K562 (cell line): ENCODE data around the gene MRPL41. TPM values are rescaled to one million over a fixed set of nuclear protein-coding genes. Genes with fewer than 3 reads are reported as not detected.

Experiments
- ATAC-seq: fragments of 200-7000 bp; cut with Tn5 transposase; 3 replicates; pipeline ENCODE4 v1.9.1; 2020; ENCODE audit warnings: moderate library complexity
- BruUV-seq: library from RNA; stranded (reverse); fragments of 400-500 nt; replicated peaks from 2 replicates; lab custom pipeline; 2021; lab: Mats Ljungman, UMichigan
- CTCF ChIA-PET: fragments of 300-600 bp; formaldehyde crosslinking; extraction: SDS; loops from one replicate; lab custom pipeline; 2021; ENCODE audit warnings: low intra/inter-chr PET ratio; lab: Yijun Ruan, JAX
- POLR2A ChIA-PET: fragments of 300-600, 350-650 bp; sonication (Branson Sonifier 250); formaldehyde crosslinking; extraction: SDS; loops from one replicate; lab custom pipeline; 2021; ENCODE audit warnings: antibody characterized with exemption, inconsistent platforms; lab: Yijun Ruan, JAX
- DNase-seq, 4 experiments: peaks; one replicate each; pipeline versions ENCODE4 v3.0.0 to v3.0.0-alpha.2; 2011 to 2018; ENCODE audit warnings: low spot score in 3 of 4, mixed read lengths in 3 of 4; ENCODE audit errors: extremely low read depth in 1 of 4
- FAIRE-seq: peaks from 2 replicates; lab custom pipeline; 2011; peaks lifted over from hg19 to GRCh38; lab: Jason Lieb, UNC
- H2AFZ ChIP-seq: 2 replicates; pipeline ENCODE4 v1.6.0; 2011; ENCODE audit warnings: low read depth, low read length, control low read depth, inconsistent platforms
- H3K27ac ChIP-seq: fragments of 200-600 bp; 3 replicates; pipeline ENCODE4 v1.8.0; 2011; ENCODE audit warnings: low read depth, mild to moderate bottlenecking, control low read depth, inconsistent platforms, low read length, moderate library complexity, mixed read lengths; ENCODE audit errors: extremely low read depth
- H3K27me3 ChIP-seq, 2 experiments: fragments of 300-600 bp in 1 of 2; 2 replicates in 1 of 2; 3 replicates in 1 of 2; pipeline versions ENCODE4 v1.6.0 to v1.8.0; 2011; ENCODE audit warnings: inconsistent platforms in 2 of 2, low read length in 2 of 2, mild to moderate bottlenecking in 1 of 2, mixed read lengths in 1 of 2, moderate library complexity in 1 of 2; ENCODE audit not compliant: control insufficient read depth in 2 of 2, insufficient read depth in 2 of 2
- H3K36me3 ChIP-seq: fragments of 300-600 bp; 3 replicates; pipeline ENCODE4 v1.8.0; 2011; ENCODE audit warnings: mild to moderate bottlenecking, low read length, inconsistent platforms; ENCODE audit not compliant: control insufficient read depth, insufficient read depth
- H3K4me1 ChIP-seq, 2 experiments: fragments of 200-600 bp in 1 of 2; replicated peaks in 1 of 2; 2 replicates in 1 of 2; 3 replicates in 1 of 2; pipeline versions ENCODE4 v1.5.1 to v1.8.0; 2011; ENCODE audit warnings: inconsistent platforms in 2 of 2, low read length in 2 of 2, mild to moderate bottlenecking in 1 of 2, mixed read lengths in 1 of 2, moderate library complexity in 1 of 2; ENCODE audit not compliant: control insufficient read depth in 2 of 2, insufficient read depth in 2 of 2
- H3K4me2 ChIP-seq: 2 replicates; pipeline ENCODE4 v1.6.1; 2011; ENCODE audit warnings: low read length, control low read depth, inconsistent platforms, mixed read lengths; ENCODE audit not compliant: insufficient read depth
- H3K4me3 ChIP-seq: fragments of 200-600 bp; sonication (generic), shearing (Covaris generic); 2 replicates; pipeline ENCODE4 v1.5.1; 2016; ENCODE audit warnings: control low read depth, inconsistent platforms
- H3K79me2 ChIP-seq: fragments of 200-600 bp; 3 replicates; pipeline ENCODE4 v1.8.0; 2011; ENCODE audit warnings: low read length, inconsistent platforms; ENCODE audit not compliant: control insufficient read depth, insufficient read depth
- H3K9ac ChIP-seq, 2 experiments: 2 replicates each; pipeline versions ENCODE4 v1.6.0 to v1.6.1; 2011; ENCODE audit warnings: low read depth in 2 of 2, low read length in 2 of 2, control low read depth in 1 of 2, inconsistent platforms in 1 of 2, mild to moderate bottlenecking in 1 of 2, mixed read lengths in 1 of 2; ENCODE audit not compliant: insufficient read depth in 1 of 2
- H3K9me1 ChIP-seq: one replicate; pipeline ENCODE4 v1.6.0; 2011; ENCODE audit warnings: inconsistent platforms, mild to moderate bottlenecking, low read length, moderate library complexity; ENCODE audit not compliant: control insufficient read depth, insufficient read depth
- H3K9me3 ChIP-seq: replicated peaks from 2 replicates; pipeline ENCODE4 v1.5.1; 2011; ENCODE audit warnings: low read depth, low read length, inconsistent platforms; ENCODE audit not compliant: control insufficient read depth, insufficient read depth
- H4K20me1 ChIP-seq: replicated peaks from 2 replicates; pipeline ENCODE4 v1.6.1; 2011; ENCODE audit warnings: low read length, inconsistent platforms, mixed read lengths; ENCODE audit not compliant: control insufficient read depth, insufficient read depth
- ETV6 ChIP-seq, 3 experiments: fragments of 150-350 bp in 1 of 3; sonication (generic) in 1 of 3; formaldehyde crosslinking in 1 of 3; IDR thresholded peaks; 2 replicates each; pipeline versions ENCODE4 v1.6.1 to v1.8.0; 2014 to 2022; ENCODE audit warnings: borderline replicate concordance in 2 of 3, low read depth in 2 of 3, antibody characterized with exemption in 1 of 3, low read length in 1 of 3, mild to moderate bottlenecking in 1 of 3, missing genetic modification reagents in 1 of 3
- PCBP1 ChIP-seq: fragments of 200-400 bp; formaldehyde crosslinking; IDR thresholded peaks from 2 replicates; pipeline ENCODE4 v1.6.1; 2018; ENCODE audit warnings: mild to moderate bottlenecking, low read depth, low read length; ENCODE audit not compliant: poor library complexity, severe bottlenecking
- RBFOX2 ChIP-seq: fragments of 200-400 bp; formaldehyde crosslinking; IDR thresholded peaks from 2 replicates; pipeline ENCODE4 v1.6.1; 2017; ENCODE audit warnings: low read depth, mild to moderate bottlenecking, low read length, moderate library complexity
- WGBS: fragments of 100-300 bp; shearing (Covaris generic); methylation state at CpG from one replicate; pipeline ENCODE4 v1.1.6; 2016; ENCODE audit warnings: low coverage, mixed read lengths; ENCODE audit not compliant: insufficient coverage; ENCODE audit errors: missing lambda C conversion rate; 5-methylcytosine and 5-hydroxymethylcytosine counted together
- in situ Hi-C: fragments of 300-500 bp; cut with MboI; formaldehyde crosslinking; loops from 4 replicates; pipeline ENCODE4 v1.15.0; 2018; ENCODE audit warnings: inconsistent platforms, mixed read lengths
- intact Hi-C: fragments of 100-400 bp; cut with micrococcal nuclease; formaldehyde crosslinking; loops from 2 replicates; pipeline ENCODE4 v1.14.2; 2022
- polyA plus RNA-seq, 8 experiments: library from polyadenylated mRNA; depleted of rRNA in 4 of 8; stranded (reverse) in 5 of 8; unstranded in 3 of 8; fragments of >200 nt; fragmentation: Nextera tagmentation in 2 of 8; fragmentation: Illumina TruSeq in 1 of 8; extraction: Ambion mirVana in 2 of 8; extraction: Trizol in 1 of 8; gene quantifications; 2 replicates each; pipeline versions ENCODE4 v1.2.1 to v1.2.3, GENCODE V29; 2011 to 2014; ENCODE audit warnings: inconsistent platforms in 1 of 8, missing spikeins in 1 of 8
- total RNA-seq, 7 experiments: library from RNA; depleted of rRNA in 6 of 7; stranded (reverse); fragments of >200 nt in 6 of 7; fragmentation: Illumina TruSeq in 2 of 7; extraction: Trizol in 2 of 7; gene quantifications; 2 replicates each; pipeline versions ENCODE4 v1.2.1 to v1.2.3, GENCODE V29; 2011 to 2021; ENCODE audit warnings: low replicate concordance in 1 of 7

MRPL41 gene
- total and polyA plus RNA-seq, 9 of the 15 experiments (the other 6 are each of a cell fraction or from before 2014, with no cell fraction given): 2.6 to 259 (median 21.6) TPM

DNA sequence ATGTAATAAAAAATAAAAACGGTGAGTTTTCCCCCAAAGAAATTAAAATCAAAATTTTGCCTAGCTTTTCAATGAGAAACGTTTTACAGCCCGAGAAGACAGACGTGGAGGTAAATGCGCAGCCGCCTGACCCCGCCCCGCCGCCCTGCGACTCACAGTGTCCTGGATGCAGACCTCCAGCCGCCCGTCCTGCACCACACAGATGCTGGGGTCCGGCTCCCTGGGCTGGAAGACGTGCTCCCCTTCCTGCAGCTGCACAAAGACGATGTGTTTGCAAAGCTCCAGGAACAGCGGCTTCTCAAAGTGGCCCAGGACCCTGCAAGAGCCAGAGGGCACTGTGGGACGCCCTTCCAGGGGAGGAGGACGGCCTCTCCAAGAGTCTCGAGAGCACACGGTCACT is 9.2 kb upstream of the MRPL41 start (continued):
- TF ChIP-seq ETV6 (IDR thresholded peaks at IDR 0.05; ENCODE audit: borderline replicate concordance in 1 of 2, low read depth in 2 of 2, low read length in 1 of 2) (no peak), ETV6 (CRISPR knock-in tag; IDR thresholded peaks at IDR 0.05; ENCODE audit: borderline replicate concordance) (no peak)

DNA sequence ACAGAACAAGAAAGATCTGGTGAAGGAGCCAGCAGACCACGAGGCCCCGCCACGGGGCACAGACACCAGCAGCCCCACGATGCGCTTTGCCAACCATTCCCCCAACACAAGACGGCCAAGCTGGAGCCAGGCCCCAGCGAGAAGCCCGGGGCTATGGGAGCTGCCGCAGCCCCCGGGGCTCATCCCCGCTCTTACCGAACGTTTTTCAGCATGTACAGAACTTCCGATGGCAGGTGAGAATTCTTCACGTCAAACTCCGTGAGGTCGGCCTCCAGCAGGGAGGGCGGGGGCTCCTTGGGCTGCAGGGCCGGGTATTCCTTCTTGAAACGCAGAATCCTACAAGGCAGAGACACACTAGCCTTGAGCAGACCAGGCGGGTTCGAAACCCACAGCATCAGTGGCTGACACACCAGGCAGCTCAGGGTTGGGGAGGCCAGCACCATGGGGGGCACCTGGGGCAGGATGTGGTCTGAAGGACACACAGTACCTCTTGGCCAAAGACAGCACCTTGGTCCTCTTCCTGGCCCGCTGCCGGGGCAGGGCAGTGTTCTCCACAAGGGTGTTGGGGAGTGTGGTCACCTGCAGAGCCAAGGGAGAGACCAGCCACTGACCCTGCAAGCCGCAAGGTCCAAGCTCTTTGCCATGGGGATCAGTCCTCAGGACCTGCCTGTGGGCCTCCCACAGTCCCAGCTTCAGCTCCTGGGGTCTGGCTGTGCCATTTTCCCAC is 8.3 kb upstream of the MRPL41 start:
- CTCF ChIA-PET: no interaction called here
- DNase-seq: no peak
- 42% methylated on average over 21 of the region's 25 CpGs for WGBS
- Histone ChIP-seq H3K9ac (peak overlapping the region in 1 of 2 experiments; percentile 82; a peak in 2 of 4 replicates), H3K9me1 (no peaks in the 10 kb centered on the region), H3K36me3 (no peaks in the 10 kb centered on the region), H3K4me1 (peaks cover 0 to 39% of the 10 kb centered on the region in 2 experiments; a peak in 2 of 5 replicates), H4K20me1 (no peaks in the 10 kb centered on the region), H3K27ac (no peak overlapping the region), H3K27me3 (peaks cover 0 to 5% of the 10 kb centered on the region in 2 experiments; a peak in 1 of 5 replicates), H3K4me2 (no peak overlapping the region), H3K4me3 (no peak overlapping the region), H2AFZ (no peak overlapping the region), H3K79me2 (no peaks in the 10 kb centered on the region), H3K9me3 (peaks cover 2% of the 10 kb centered on the region; the same call in 1 of the 2 replicates)
- POLR2A ChIA-PET: no interaction called here
- in situ Hi-C loops (no loop called here), intact Hi-C loops (no loop called here)
- no peak for ATAC-seq
- BruUV-seq: no TSS peak
- TF ChIP-seq RBFOX2 (0 out of 2 replicates have a peak, but pooled peaks have one; percentile 7), PCBP1 (no peak)
- no peak for FAIRE-seq
